ENCODE measurements around the gene OBSCN.

The OBSCN gene

GRCh38 chr1:228367798-228368791, 160.3 kb downstream of the OBSCN start:
- DNase-seq = no peak
- Histone ChIP-seq H3K4me3 (ENCODE audit: low read depth, low read length) (no peak overlapping the region), H3K27me3 (replicated peaks) (no peaks in the 10 kb centered on the region), H3K27ac (no peak overlapping the region), H3K36me3 (replicated peaks) (no peaks in the 10 kb centered on the region)
- TF ChIP-seq, protein P1, sequence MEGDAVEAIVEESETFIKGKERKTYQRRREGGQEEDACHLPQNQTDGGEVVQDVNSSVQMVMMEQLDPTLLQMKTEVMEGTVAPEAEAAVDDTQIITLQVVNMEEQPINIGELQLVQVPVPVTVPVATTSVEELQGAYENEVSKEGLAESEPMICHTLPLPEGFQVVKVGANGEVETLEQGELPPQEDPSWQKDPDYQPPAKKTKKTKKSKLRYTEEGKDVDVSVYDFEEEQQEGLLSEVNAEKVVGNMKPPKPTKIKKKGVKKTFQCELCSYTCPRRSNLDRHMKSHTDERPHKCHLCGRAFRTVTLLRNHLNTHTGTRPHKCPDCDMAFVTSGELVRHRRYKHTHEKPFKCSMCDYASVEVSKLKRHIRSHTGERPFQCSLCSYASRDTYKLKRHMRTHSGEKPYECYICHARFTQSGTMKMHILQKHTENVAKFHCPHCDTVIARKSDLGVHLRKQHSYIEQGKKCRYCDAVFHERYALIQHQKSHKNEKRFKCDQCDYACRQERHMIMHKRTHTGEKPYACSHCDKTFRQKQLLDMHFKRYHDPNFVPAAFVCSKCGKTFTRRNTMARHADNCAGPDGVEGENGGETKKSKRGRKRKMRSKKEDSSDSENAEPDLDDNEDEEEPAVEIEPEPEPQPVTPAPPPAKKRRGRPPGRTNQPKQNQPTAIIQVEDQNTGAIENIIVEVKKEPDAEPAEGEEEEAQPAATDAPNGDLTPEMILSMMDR (IDR thresholded peaks at IDR 0.05; ENCODE audit: low read depth, low read length, missing control alignments) = no peak
- in situ Hi-C loops (cut with HindIII; ENCODE audit: low pct_ligation_motif_present, low sequenced_read_pairs) = no loop called here

DNA sequence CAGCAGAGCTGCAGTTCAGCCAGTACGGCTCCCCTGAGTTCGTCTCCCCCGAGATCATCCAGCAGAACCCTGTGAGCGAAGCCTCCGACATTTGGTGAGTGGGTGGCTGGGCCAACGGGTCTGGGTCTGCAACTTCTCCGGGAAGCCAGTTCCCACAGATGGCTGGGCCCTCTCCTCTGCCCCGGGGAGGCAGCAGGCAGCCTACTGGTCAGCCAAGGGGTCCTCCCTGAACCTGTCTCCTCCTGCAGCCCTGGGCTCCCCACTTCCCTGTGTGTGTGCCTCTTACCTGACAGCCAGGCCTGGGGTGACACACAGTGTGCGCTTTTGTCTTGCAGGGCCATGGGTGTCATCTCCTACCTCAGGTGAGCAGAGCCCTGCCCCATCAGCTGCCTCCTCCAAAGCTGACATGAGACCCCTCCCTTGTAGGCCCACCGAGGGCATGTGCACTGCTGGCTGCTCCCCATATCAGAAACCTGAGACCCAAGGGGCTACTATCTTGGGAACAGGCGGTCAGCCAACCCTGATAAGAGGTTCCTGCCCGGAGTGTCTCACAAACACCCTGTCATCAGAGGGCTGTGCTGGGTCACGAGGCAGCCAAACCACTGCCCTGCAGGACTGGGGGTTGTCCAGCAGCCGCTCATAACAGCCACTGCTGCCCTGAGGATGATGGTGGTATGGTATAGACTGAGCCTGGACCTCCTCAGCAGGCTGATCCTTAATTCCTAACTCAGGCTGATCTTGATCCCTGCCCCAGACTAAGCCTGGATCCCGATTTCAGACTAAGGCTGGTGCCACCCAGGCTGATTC, 161.2 kb downstream of the OBSCN start:
- in situ Hi-C loops (cut with HindIII; ENCODE audit: low pct_ligation_motif_present, low sequenced_read_pairs) = no loop called here
- H3K27ac ChIP-seq = no peak overlapping the region
- TF ChIP-seq, protein P1 (IDR thresholded peaks at IDR 0.05; ENCODE audit: low read depth, low read length, missing control alignments) = no peak
- no peaks in the 10 kb centered on the region for H3K27me3 ChIP-seq (replicated peaks)
- H3K4me3 ChIP-seq (ENCODE audit: low read depth, low read length) = no peak overlapping the region
- no peak for DNase-seq
- no peaks in the 10 kb centered on the region for H3K36me3 ChIP-seq (replicated peaks)

GRCh38 chr1:228369608-228370438, 162.0 kb downstream of the OBSCN start:
- Histone ChIP-seq H3K36me3 (replicated peaks) (no peaks in the 10 kb centered on the region), H3K27ac (no peak overlapping the region), H3K4me3 (ENCODE audit: low read depth, low read length) (no peak overlapping the region), H3K27me3 (replicated peaks) (no peaks in the 10 kb centered on the region)
- TF ChIP-seq, protein P1 (IDR thresholded peaks at IDR 0.05; ENCODE audit: low read depth, low read length, missing control alignments) = no peak
- in situ Hi-C loops (cut with HindIII; ENCODE audit: low pct_ligation_motif_present, low sequenced_read_pairs) = no loop called here
- DNase-seq = no peak

DNA sequence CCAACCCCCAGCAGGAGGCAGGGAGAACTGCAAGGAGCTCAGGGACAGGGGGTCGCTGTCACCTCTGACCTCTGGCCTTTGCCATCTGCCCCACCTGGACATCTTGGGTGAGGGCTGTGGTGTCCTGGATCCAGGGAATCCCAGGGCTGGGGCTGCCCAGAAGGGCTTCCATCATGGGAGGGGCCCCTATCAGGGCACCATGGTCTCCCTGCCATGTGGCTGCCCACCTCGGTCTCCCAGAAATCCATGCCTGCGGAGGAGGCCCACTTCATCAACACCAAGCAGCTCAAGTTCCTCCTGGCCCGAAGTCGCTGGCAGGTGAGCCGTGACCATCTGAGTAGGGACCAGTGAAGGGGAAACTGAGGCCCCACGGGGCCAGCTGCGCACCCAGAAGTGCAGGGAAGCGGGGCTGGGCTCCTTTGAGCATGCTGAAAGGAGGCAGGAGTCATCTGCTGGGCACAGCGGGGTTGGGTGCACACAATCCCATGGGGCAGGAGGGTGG, 162.6 kb downstream of the OBSCN start:
- TF ChIP-seq, protein P1 (IDR thresholded peaks at IDR 0.05; ENCODE audit: low read depth, low read length, missing control alignments) = no peak
- Histone ChIP-seq H3K4me3 (ENCODE audit: low read depth, low read length) (no peak overlapping the region), H3K27ac (no peak overlapping the region), H3K36me3 (replicated peaks) (no peaks in the 10 kb centered on the region), H3K27me3 (replicated peaks) (no peaks in the 10 kb centered on the region)
- in situ Hi-C loops (cut with HindIII; ENCODE audit: low pct_ligation_motif_present, low sequenced_read_pairs) = no loop called here
- DNase-seq = no peak

GRCh38 chr1:228370941-228371740, 163.3 kb downstream of the OBSCN start:
- Histone ChIP-seq H3K36me3 (replicated peaks) (no peaks in the 10 kb centered on the region), H3K27me3 (replicated peaks) (no peaks in the 10 kb centered on the region), H3K27ac (no peak overlapping the region), H3K4me3 (ENCODE audit: low read depth, low read length) (no peak overlapping the region)
- no peak for DNase-seq
- in situ Hi-C loops (cut with HindIII; ENCODE audit: low pct_ligation_motif_present, low sequenced_read_pairs) = no loop called here
- TF ChIP-seq, protein P1 (IDR thresholded peaks at IDR 0.05; ENCODE audit: low read depth, low read length, missing control alignments) = no peak
